ENCODE results near the gene MUC5B. TPM values are rescaled to one million over a fixed set of nuclear protein-coding genes. Genes with fewer than 3 reads are reported as not detected.

The MUC5B gene
- total and polyA plus RNA-seq, 9 donors: 0.01 to 0.33 (median 0.04) TPM; not detected in 2

DNA sequence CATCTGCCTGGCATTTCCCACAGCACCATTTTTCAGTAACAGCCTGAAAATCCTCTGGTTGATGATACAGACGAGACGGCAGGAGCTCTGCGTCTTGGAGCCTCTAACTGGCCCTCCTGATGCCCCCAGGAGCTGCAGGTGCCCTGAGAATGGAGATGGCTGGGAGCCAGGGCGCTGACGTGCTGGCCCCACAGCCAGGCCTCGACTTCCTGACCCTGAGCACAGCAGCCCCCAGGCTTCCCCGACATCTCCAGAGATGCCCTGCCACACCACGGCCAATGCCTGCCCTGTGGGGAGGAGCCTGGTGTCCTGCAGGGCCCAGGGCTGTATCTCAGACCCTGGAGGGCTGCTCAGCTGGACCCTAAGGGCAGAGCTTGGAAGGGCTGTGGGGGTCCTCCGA lies 65.1 kb downstream of the MUC5B start:
- H3K27me3 ChIP-seq (ENCODE audit: control insufficient read depth, insufficient read depth, low read length): no peaks in the 10 kb centered on the region
- 93% methylated on average over 8 of the region's 9 CpGs for WGBS (ENCODE audit: insufficient coverage)
- H3K4me3 ChIP-seq (ENCODE audit: low read length): no peak overlapping the region
- H3K4me1 ChIP-seq (ENCODE audit: control insufficient read depth, insufficient read depth, low read length): no peaks in the 10 kb centered on the region
- H3K9me3 ChIP-seq (replicated peaks; ENCODE audit: control insufficient read depth, low read depth, low read length): no peaks in the 10 kb centered on the region
- H3K27ac ChIP-seq (ENCODE audit: low read length): no peak overlapping the region
- no peak for DNase-seq
- H3K36me3 ChIP-seq (ENCODE audit: control insufficient read depth, insufficient read depth, low read length): peaks cover 69% of the 10 kb centered on the region

DNA sequence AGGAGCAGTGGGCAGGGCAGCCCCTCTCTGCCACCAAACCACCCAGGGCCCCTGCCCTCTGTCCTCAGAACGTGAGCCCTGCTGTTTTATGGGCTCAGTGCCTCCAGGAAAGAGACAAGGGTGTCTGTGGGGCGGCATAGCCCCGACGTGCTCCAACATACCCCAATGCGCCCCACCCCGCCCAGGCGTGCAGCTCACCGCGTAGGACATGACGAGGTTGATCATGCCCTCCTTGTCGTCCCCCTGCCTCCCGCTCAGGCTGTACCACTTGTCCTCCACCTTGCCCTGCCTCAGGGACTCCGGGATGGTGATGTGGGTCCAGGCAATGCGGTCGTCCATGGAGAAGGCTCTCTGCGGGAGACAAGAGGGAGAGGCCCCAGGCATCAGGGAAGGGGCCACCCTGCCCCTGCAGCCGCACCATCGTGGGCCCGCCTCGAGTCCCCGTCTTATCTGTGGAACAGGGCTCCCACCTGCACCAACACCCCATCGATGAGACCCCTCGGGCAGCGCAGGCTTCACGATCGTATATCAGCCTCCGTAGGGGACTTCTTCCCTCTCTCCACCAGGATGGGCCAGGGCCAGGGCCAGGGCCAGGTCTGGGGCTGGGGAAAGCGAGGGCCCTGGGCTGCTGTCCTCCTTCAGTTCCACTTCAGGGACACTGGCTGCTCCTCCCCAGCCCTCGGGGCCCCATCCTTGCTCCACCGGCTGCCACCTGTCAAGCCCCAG lies 65.7 kb downstream of the MUC5B start:
- no peak overlapping the region for H3K27ac ChIP-seq (ENCODE audit: low read length)
- H3K27me3 ChIP-seq (ENCODE audit: control insufficient read depth, insufficient read depth, low read length): no peaks in the 10 kb centered on the region
- peaks cover 70% of the 10 kb centered on the region for H3K36me3 ChIP-seq (ENCODE audit: control insufficient read depth, insufficient read depth, low read length)
- H3K9me3 ChIP-seq (replicated peaks; ENCODE audit: control insufficient read depth, low read depth, low read length): no peaks in the 10 kb centered on the region
- 96% methylated on average over 25 of the region's 30 CpGs for WGBS (ENCODE audit: insufficient coverage)
- H3K4me3 ChIP-seq (ENCODE audit: low read length): no peak overlapping the region
- no peak for DNase-seq
- H3K4me1 ChIP-seq (ENCODE audit: control insufficient read depth, insufficient read depth, low read length): peaks cover under 1% of the 10 kb centered on the region

GRCh38 chr11:1289211-1289935 lies 66.5 kb downstream of the MUC5B start:
- Histone ChIP-seq H3K36me3 (ENCODE audit: control insufficient read depth, insufficient read depth, low read length) (peaks cover 68% of the 10 kb centered on the region), H3K4me3 (ENCODE audit: low read length) (no peak overlapping the region), H3K27ac (ENCODE audit: low read length) (no peak overlapping the region), H3K9me3 (replicated peaks; ENCODE audit: control insufficient read depth, low read depth, low read length) (no peaks in the 10 kb centered on the region), H3K27me3 (ENCODE audit: control insufficient read depth, insufficient read depth, low read length) (no peaks in the 10 kb centered on the region), H3K4me1 (ENCODE audit: control insufficient read depth, insufficient read depth, low read length) (peaks cover 4% of the 10 kb centered on the region)
- DNase-seq: no peak
- 94% methylated on average over 28 of the region's 33 CpGs for WGBS (ENCODE audit: insufficient coverage)

- H3K27ac ChIP-seq (ENCODE audit: low read length): no peak overlapping the region
- 91% methylated on average over 39 of the region's 43 CpGs for WGBS (ENCODE audit: insufficient coverage)
- no peak for DNase-seq
- no peak overlapping the region for H3K4me3 ChIP-seq (ENCODE audit: low read length)
- no peaks in the 10 kb centered on the region for H3K9me3 ChIP-seq (replicated peaks; ENCODE audit: control insufficient read depth, low read depth, low read length)
- H3K27me3 ChIP-seq (ENCODE audit: control insufficient read depth, insufficient read depth, low read length): no peaks in the 10 kb centered on the region
- peaks cover 66% of the 10 kb centered on the region for H3K36me3 ChIP-seq (ENCODE audit: control insufficient read depth, insufficient read depth, low read length)
- H3K4me1 ChIP-seq (ENCODE audit: control insufficient read depth, insufficient read depth, low read length): peaks cover 4% of the 10 kb centered on the region
Observed at GRCh38 chr11:1290052-1291040, 67.5 kb downstream of the MUC5B start.

DNA sequence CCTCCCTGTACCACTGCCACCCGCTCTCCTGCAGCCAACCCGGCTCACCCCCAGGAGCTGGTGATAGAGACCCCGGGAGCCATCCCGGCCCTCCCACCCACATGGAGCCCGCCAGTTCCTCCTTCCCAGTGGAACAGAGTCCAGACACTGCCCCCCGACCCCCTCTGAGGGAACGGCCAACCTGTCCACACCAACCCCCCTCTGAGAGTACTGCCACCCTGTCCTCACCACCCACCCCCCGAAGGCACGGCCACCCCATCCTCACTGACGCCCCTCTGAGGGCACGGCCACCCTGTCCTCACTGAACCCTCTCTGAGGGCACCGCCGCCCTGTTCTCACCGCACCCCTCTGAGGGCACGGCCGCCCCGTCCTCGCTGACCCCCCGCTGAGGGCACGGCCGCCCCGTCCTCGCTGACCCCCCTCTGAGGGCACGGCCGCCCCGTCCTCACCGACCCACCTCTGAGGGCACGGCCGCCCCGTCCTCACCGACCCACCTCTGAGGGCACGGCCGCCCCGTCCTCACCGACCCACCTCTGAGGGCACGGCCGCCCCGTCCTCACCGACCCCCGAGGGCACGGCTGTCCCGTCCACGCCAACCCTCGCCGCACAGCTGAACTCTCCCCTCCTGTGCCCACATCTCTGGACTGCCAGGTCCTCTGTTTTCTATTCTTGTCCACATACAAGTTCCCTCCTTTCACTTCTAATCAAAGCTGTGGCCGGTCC lies 68.6 kb downstream of the MUC5B start:
- 95% methylated on average over 29 of the region's 46 CpGs for WGBS (ENCODE audit: insufficient coverage)
- Histone ChIP-seq H3K27ac (ENCODE audit: low read length) (no peak overlapping the region), H3K27me3 (ENCODE audit: control insufficient read depth, insufficient read depth, low read length) (no peaks in the 10 kb centered on the region), H3K9me3 (replicated peaks; ENCODE audit: control insufficient read depth, low read depth, low read length) (no peaks in the 10 kb centered on the region), H3K36me3 (ENCODE audit: control insufficient read depth, insufficient read depth, low read length) (peaks cover 62% of the 10 kb centered on the region), H3K4me1 (ENCODE audit: control insufficient read depth, insufficient read depth, low read length) (peaks cover 4% of the 10 kb centered on the region), H3K4me3 (ENCODE audit: low read length) (no peak overlapping the region)
- no peak for DNase-seq

DNA sequence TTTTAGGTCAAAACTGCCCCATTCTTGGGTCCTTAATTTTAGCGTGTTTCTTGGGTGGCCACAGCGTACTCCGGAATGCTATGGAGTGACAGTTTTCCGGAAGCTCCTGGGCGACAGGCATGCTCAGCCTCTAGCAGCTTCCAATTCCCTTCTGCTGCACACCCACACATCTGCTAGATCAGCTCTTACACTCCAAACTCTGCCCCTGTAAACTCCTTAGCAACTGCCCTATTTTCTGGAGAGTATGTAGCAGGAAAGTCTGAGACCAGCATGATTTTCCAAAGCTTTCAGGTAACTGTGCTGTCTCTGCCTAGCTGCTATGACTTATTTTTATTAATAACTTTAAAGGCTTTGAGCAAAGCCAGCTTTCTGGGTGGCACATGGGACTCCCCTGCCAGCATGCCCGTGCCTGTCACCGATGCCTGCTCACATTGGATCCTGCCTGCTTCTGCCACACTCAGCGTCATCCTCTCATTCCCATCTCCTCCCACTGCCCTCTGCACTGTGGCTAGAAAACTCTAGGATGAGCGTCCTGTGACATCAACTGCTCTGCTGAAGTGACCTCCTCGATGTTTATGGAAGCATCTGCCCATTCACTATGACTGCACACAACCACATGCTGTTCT lies 69.3 kb downstream of the MUC5B start:
- Histone ChIP-seq H3K4me1 (ENCODE audit: control insufficient read depth, insufficient read depth, low read length) (peaks cover 4% of the 10 kb centered on the region), H3K9me3 (replicated peaks; ENCODE audit: control insufficient read depth, low read depth, low read length) (no peaks in the 10 kb centered on the region), H3K27ac (ENCODE audit: low read length) (no peak overlapping the region), H3K4me3 (ENCODE audit: low read length) (no peak overlapping the region), H3K36me3 (ENCODE audit: control insufficient read depth, insufficient read depth, low read length) (peaks cover 57% of the 10 kb centered on the region), H3K27me3 (ENCODE audit: control insufficient read depth, insufficient read depth, low read length) (no peaks in the 10 kb centered on the region)
- DNase-seq: no peak
- 92% methylated on average over 8 of the region's 10 CpGs for WGBS (ENCODE audit: insufficient coverage)

DNA sequence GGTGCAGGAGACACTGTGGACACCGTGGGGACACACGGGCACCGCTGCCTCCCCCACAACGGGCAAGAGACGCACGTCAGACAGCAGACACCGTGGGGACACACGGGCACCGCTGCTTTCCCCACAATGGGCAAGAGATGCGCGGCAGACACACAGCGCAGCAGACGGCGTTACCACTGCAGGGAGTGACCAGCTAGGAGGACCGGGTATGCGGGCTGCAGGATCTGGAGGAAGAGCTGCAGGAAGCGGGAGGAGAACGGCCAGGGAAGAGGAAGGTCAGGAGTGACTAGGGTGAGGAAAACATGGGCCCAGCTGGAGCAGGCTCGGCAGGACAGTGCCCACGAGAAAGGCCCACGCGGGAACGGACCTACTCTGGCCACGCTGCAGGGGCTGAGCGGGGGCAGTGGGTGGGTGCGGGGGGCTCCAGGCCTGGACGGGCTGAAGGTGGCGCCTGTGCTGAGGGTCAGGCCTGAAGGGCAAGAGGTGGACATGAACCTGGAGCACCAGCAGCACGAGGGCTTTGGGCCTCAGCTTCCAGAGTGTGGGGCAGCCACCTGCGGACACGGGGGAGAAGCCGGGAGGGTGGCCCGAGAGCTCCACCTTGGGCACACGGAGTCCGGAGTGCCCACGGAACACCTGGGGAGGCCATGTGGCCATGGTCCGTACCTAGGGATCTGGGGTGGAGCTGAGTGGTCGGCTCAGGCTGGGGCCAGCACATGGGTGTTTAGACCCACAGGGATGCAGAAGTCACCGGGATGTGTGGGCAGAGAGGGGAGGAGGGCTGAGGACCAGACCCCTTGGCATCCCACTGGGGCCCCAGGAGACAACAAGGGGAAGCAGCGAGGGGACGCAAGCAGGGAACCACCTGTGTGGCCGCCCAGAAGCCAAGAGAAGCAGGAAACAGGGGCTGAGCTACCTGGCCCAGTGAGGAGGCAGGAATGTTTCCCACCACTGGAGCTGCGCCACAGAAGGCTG lies 70.1 kb downstream of the MUC5B start:
- H3K27me3 ChIP-seq (ENCODE audit: control insufficient read depth, insufficient read depth, low read length): no peaks in the 10 kb centered on the region
- peaks cover 55% of the 10 kb centered on the region for H3K36me3 ChIP-seq (ENCODE audit: control insufficient read depth, insufficient read depth, low read length)
- peaks cover 11% of the 10 kb centered on the region for H3K4me1 ChIP-seq (ENCODE audit: control insufficient read depth, insufficient read depth, low read length)
- H3K9me3 ChIP-seq (replicated peaks; ENCODE audit: control insufficient read depth, low read depth, low read length): no peaks in the 10 kb centered on the region
- 89% methylated on average over 43 of the region's 43 CpGs for WGBS (ENCODE audit: insufficient coverage)
- DNase-seq: no peak
- no peak overlapping the region for H3K4me3 ChIP-seq (ENCODE audit: low read length)
- H3K27ac ChIP-seq (ENCODE audit: low read length): no peak overlapping the region

DNA sequence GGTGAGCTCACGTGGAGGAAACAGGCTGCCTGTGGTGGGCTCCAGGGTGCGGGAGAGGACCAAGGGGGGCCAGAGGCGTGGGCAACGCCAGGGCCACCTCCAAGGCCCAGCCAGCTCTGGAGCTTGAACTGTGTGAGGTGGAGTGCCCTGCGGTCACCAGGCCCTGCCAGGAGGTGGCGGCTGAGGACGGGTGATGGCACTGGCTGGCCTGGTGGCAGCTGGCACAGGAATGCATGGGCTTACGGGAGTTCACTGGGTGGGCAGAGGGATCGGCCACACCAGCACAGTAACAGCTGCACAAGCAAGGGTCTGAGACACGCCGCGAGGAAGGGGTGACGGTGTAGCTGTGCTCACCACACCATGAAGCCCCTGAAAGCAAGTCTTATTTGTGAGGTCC lies 70.8 kb downstream of the MUC5B start:
- Histone ChIP-seq H3K36me3 (ENCODE audit: control insufficient read depth, insufficient read depth, low read length) (peaks cover 48% of the 10 kb centered on the region), H3K4me1 (ENCODE audit: control insufficient read depth, insufficient read depth, low read length) (peaks cover 17% of the 10 kb centered on the region), H3K9me3 (replicated peaks; ENCODE audit: control insufficient read depth, low read depth, low read length) (no peaks in the 10 kb centered on the region), H3K4me3 (ENCODE audit: low read length) (no peak overlapping the region), H3K27me3 (ENCODE audit: control insufficient read depth, insufficient read depth, low read length) (no peaks in the 10 kb centered on the region), H3K27ac (ENCODE audit: low read length) (no peak overlapping the region)
- peak; percentile 34 for DNase-seq
- 77% methylated on average over 13 of the region's 13 CpGs for WGBS (ENCODE audit: insufficient coverage)

Measured in muscle of leg (tissue), 11 donors.